Parathyroid adenoma (tissue), 2 donors: ENCODE data around the gene NEIL1.

ENCODE experiments used
- H2AFZ ChIP-seq: fragments of 300-600 bp; sonication (generic); one replicate; pipeline ENCODE4 v1.7.0; 2017; ENCODE audit warnings: antibody characterized with exemption, mild to moderate bottlenecking
- H3K27ac ChIP-seq: fragments of 300-600 bp; sonication (generic); one replicate; pipeline ENCODE4 v1.7.0; 2017
- H3K27me3 ChIP-seq: fragments of 300-600 bp; sonication (generic); one replicate; pipeline ENCODE4 v1.7.0; 2017; ENCODE audit warnings: low read length; ENCODE audit not compliant: control insufficient read depth, insufficient read depth
- H3K36me3 ChIP-seq: fragments of 300-600 bp; sonication (generic); one replicate; pipeline ENCODE4 v1.7.0; 2017; ENCODE audit warnings: low read length; ENCODE audit not compliant: control insufficient read depth, insufficient read depth
- H3K4me1 ChIP-seq: fragments of 300-600 bp; sonication (generic); one replicate; pipeline ENCODE4 v1.7.0; 2017; ENCODE audit warnings: control low read depth
- H3K4me2 ChIP-seq: fragments of 300-600 bp; sonication (generic); one replicate; pipeline ENCODE4 v1.7.0; 2017; ENCODE audit warnings: low read length
- H3K4me3 ChIP-seq: fragments of 300-600 bp; sonication (generic); one replicate; pipeline ENCODE4 v1.7.0; 2017; ENCODE audit warnings: low read depth, low read length
- H3K79me2 ChIP-seq: fragments of 300-600 bp; sonication (generic); one replicate; pipeline ENCODE4 v1.7.0; 2017; ENCODE audit warnings: control low read depth
- H3K9ac ChIP-seq: fragments of 300-600 bp; sonication (generic); one replicate; pipeline ENCODE4 v1.7.0; 2017; ENCODE audit warnings: mild to moderate bottlenecking
- H3K9me3 ChIP-seq: fragments of 300-600 bp; sonication (generic); one replicate; pipeline ENCODE4 v1.7.0; 2017; ENCODE audit warnings: low read length; ENCODE audit not compliant: control insufficient read depth
- CTCF ChIP-seq: fragments of 300-600 bp; sonication (generic); IDR thresholded peaks from one replicate; pipeline ENCODE4 v1.7.0; 2017; ENCODE audit warnings: antibody characterized with exemption, mild to moderate bottlenecking
- donor health status: primary hyperparathyroidism.

Gene NEIL1

GRCh38 chr15:75356517-75356916 lies 9.7 kb downstream of the NEIL1 start:
- no peaks in the 10 kb centered on the region for H3K27me3 ChIP-seq
- H3K79me2 ChIP-seq, result no peaks in the 10 kb centered on the region
- no peaks in the 10 kb centered on the region for H3K4me1 ChIP-seq
- H3K4me2 ChIP-seq, result no peak overlapping the region
- no peak for TF ChIP-seq CTCF
- no peak overlapping the region for H3K4me3 ChIP-seq
- no peak overlapping the region for H3K9ac ChIP-seq
- H3K36me3 ChIP-seq, result no peaks in the 10 kb centered on the region
- no peak overlapping the region for H3K27ac ChIP-seq
- H3K9me3 ChIP-seq, result no peaks in the 10 kb centered on the region
- no peak overlapping the region for H2AFZ ChIP-seq

GRCh38 chr15:75357976-75358673 lies 11.3 kb downstream of the NEIL1 start:
- Histone ChIP-seq H3K4me3 (no peak overlapping the region), H3K4me1 (no peaks in the 10 kb centered on the region), H3K9me3 (no peaks in the 10 kb centered on the region), H3K79me2 (no peaks in the 10 kb centered on the region), H3K27ac (no peak overlapping the region), H3K27me3 (no peaks in the 10 kb centered on the region), H3K36me3 (no peaks in the 10 kb centered on the region), H2AFZ (no peak overlapping the region), H3K4me2 (no peak overlapping the region), H3K9ac (no peak overlapping the region)
- no peak for TF ChIP-seq CTCF

- H3K79me2 ChIP-seq, result no peaks in the 10 kb centered on the region
- H3K27ac ChIP-seq, result no peak overlapping the region
- H3K4me1 ChIP-seq, result no peaks in the 10 kb centered on the region
- no peak overlapping the region for H3K4me3 ChIP-seq
- no peaks in the 10 kb centered on the region for H3K36me3 ChIP-seq
- H2AFZ ChIP-seq, result no peak overlapping the region
- H3K4me2 ChIP-seq, result no peak overlapping the region
- no peaks in the 10 kb centered on the region for H3K9me3 ChIP-seq
- no peak overlapping the region for H3K9ac ChIP-seq
- no peaks in the 10 kb centered on the region for H3K27me3 ChIP-seq
- TF ChIP-seq CTCF, result no peak
These were observed 12.1 kb downstream of the NEIL1 start for GRCh38 chr15:75358771-75359536.

GRCh38 chr15:75359537-75360250 lies 12.9 kb downstream of the NEIL1 start:
- no peaks in the 10 kb centered on the region for H3K9me3 ChIP-seq
- H3K4me2 ChIP-seq, result no peak overlapping the region
- no peaks in the 10 kb centered on the region for H3K27me3 ChIP-seq
- no peaks in the 10 kb centered on the region for H3K4me1 ChIP-seq
- H3K4me3 ChIP-seq, result no peak overlapping the region
- H3K36me3 ChIP-seq, result no peaks in the 10 kb centered on the region
- no peak overlapping the region for H3K27ac ChIP-seq
- no peak overlapping the region for H3K9ac ChIP-seq
- no peak overlapping the region for H2AFZ ChIP-seq
- no peak for TF ChIP-seq CTCF
- no peaks in the 10 kb centered on the region for H3K79me2 ChIP-seq
